K562 (cell line): ENCODE results near the gene MAD2L1BP. TPM values are rescaled to one million over a fixed set of nuclear protein-coding genes. Genes with fewer than 3 reads are reported as not detected.

ENCODE experiments used
- ASH1L ChIP-seq: fragments of 450-650 bp; IDR thresholded peaks from 2 replicates; pipeline ENCODE4 v1.6.1; 2018; ENCODE audit warnings: borderline replicate concordance, mild to moderate bottlenecking, low read depth; ENCODE audit not compliant: partially characterized antibody
- CEBPB ChIP-seq: fragments of 450-650 bp; IDR thresholded peaks from 2 replicates; pipeline ENCODE4 v1.6.1; 2016; ENCODE audit warnings: missing genetic modification characterization, missing compliant biosample characterization
- GATA2 ChIP-seq: sonication (generic); formaldehyde crosslinking; IDR thresholded peaks from 2 replicates; pipeline ENCODE4 v1.4.0; 2020; ENCODE audit warnings: mild to moderate bottlenecking, missing genetic modification reagents
- HDAC2 ChIP-seq: fragments of 450-650 bp; IDR thresholded peaks from 2 replicates; pipeline ENCODE4 v1.6.1; 2016; ENCODE audit warnings: mild to moderate bottlenecking
- HOMEZ ChIP-seq: fragments of 250-450 bp; sonication (Bioruptor Pico); IDR thresholded peaks from 2 replicates; pipeline ENCODE4 v1.4.0; 2020; ENCODE audit warnings: mild to moderate bottlenecking, moderate library complexity
- ID3 ChIP-seq, 2 experiments: fragments of 250-450 bp in 1 of 2; fragments of 450-650 bp in 1 of 2; sonication (Bioruptor Pico) in 1 of 2; IDR thresholded peaks; 2 replicates each; pipeline versions ENCODE4 v1.6.1 to v1.8.0; 2016 to 2021; ENCODE audit warnings: mild to moderate bottlenecking in 2 of 2, moderate library complexity in 2 of 2, missing compliant biosample characterization in 1 of 2, missing genetic modification characterization in 1 of 2
- POLR2B ChIP-seq: fragments of 450-650 bp; IDR thresholded peaks from 2 replicates; pipeline ENCODE4 v1.6.1; 2018; ENCODE audit warnings: low read depth; ENCODE audit not compliant: partially characterized antibody
- PRDM10 ChIP-seq: fragments of 450-650 bp; IDR thresholded peaks from 2 replicates; pipeline ENCODE4 v1.6.1; 2018; ENCODE audit not compliant: partially characterized antibody
- STAT6 ChIP-seq: sonication (generic); formaldehyde crosslinking; IDR thresholded peaks from 2 replicates; pipeline ENCODE4 v1.8.1; 2023; ENCODE audit warnings: mild to moderate bottlenecking, missing genetic modification reagents
- ZNF274 ChIP-seq: IDR thresholded peaks from 2 replicates; pipeline ENCODE4 v1.6.1; 2011; ENCODE audit warnings: low read depth, mild to moderate bottlenecking, low read length, moderate library complexity, borderline replicate concordance
- ZSCAN32 ChIP-seq: fragments of 450-650 bp; formaldehyde crosslinking; IDR thresholded peaks from 2 replicates; pipeline ENCODE4 v1.4.0; 2020; ENCODE audit warnings: mild to moderate bottlenecking, moderate library complexity
- polyA plus RNA-seq, 8 experiments: library from polyadenylated mRNA; depleted of rRNA in 4 of 8; stranded (reverse) in 5 of 8; unstranded in 3 of 8; fragments of >200 nt; fragmentation: Nextera tagmentation in 2 of 8; fragmentation: Illumina TruSeq in 1 of 8; extraction: Ambion mirVana in 2 of 8; extraction: Trizol in 1 of 8; gene quantifications; 2 replicates each; pipeline versions ENCODE4 v1.2.1 to v1.2.3, GENCODE V29; 2011 to 2014; ENCODE audit warnings: inconsistent platforms in 1 of 8, missing spikeins in 1 of 8
- total RNA-seq, 7 experiments: library from RNA; depleted of rRNA in 6 of 7; stranded (reverse); fragments of >200 nt in 6 of 7; fragmentation: Illumina TruSeq in 2 of 7; extraction: Trizol in 2 of 7; gene quantifications; 2 replicates each; pipeline versions ENCODE4 v1.2.1 to v1.2.3, GENCODE V29; 2011 to 2021; ENCODE audit warnings: low replicate concordance in 1 of 7
- TF ChIP-seq, protein P1 (sequence below): fragments of 450-650 bp; conservative IDR thresholded peaks from 2 replicates; pipeline ENCODE4 v1.6.1; 2016; ENCODE audit warnings: missing genetic modification characterization, low read depth, mild to moderate bottlenecking, missing compliant biosample characterization, moderate library complexity
- TF ChIP-seq, protein P2 (sequence below): sonication (generic); formaldehyde crosslinking; IDR thresholded peaks from 2 replicates; pipeline ENCODE4 v1.4.0; 2020; ENCODE audit warnings: mild to moderate bottlenecking, missing genetic modification reagents

Gene MAD2L1BP
- total and polyA plus RNA-seq, 9 of the 15 experiments (the other 6 are each of a cell fraction or from before 2014, with no cell fraction given), result 69.7 to 321 (median 111) TPM

DNA sequence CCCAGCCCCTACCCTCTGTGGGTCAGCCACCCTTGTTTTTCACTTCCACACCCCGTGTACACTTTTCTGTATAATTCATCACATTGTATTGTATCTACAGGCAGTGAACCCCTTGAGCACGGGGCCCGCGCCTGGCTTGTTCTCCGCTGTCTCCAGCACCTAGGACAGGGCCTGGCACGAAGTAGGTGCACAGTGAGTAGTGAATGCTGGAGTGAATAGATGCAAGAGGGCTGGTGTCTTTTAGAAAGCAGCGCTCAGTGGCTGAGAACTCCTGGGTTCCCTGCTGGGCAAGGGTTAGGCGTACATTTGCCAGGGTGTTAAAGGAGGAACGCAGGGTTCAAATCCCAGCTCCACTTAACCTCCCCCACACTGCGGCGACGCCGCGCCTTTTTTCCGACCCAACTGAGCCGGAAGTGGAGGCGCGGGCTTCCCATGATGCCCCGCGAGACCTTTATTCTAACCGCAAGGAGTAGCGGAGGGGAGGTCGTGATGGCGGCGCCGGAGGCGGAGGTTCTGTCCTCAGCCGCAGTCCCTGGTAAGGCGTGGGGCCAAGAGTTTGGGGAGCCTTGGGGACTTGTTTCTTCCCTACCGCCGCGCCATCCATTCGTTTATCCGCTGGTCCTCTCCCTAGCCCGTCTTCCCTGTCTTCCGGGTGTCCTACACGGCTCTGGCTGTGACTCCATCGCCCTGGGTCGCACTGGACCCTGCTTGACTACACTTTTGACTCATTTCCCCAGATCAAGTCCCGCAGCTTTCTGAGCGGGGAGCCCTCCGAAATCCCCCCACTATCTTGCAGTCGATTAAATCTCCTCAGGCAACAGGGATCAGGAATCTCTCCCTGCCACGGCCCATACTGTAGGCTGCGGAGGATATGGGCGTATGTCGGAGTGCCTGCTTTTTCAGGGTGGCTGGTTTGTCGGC lies at the start of gene MAD2L1BP (continued):
- peak; percentile 13; the same call in 1 of the 2 replicates for TF ChIP-seq STAT6 (CRISPR knock-in tag)
- TF ChIP-seq ZSCAN32, result no peak
- TF ChIP-seq HDAC2, result peak; percentile 98
- no peak for TF ChIP-seq CEBPB (tag)
- TF ChIP-seq ZNF274, result no peak
- TF ChIP-seq ID3 (CRISPR knock-in tag; IDR thresholded peaks at IDR 0.05), result 0 out of 2 replicates have a peak, but pooled peaks have one; percentile 50
- TF ChIP-seq ID3 (tag; IDR thresholded peaks at IDR 0.05), result peak; percentile 95
- peak; percentile 16; the same call in 1 of the 2 replicates for TF ChIP-seq GATA2 (CRISPR knock-in tag)
- TF ChIP-seq, protein P1, sequence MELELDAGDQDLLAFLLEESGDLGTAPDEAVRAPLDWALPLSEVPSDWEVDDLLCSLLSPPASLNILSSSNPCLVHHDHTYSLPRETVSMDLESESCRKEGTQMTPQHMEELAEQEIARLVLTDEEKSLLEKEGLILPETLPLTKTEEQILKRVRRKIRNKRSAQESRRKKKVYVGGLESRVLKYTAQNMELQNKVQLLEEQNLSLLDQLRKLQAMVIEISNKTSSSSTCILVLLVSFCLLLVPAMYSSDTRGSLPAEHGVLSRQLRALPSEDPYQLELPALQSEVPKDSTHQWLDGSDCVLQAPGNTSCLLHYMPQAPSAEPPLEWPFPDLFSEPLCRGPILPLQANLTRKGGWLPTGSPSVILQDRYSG (tag), result 0 out of 2 replicates have a peak, but pooled peaks have one; percentile 21
- TF ChIP-seq HOMEZ, result no peak
- TF ChIP-seq ASH1L, result peak; percentile 36
- TF ChIP-seq POLR2B, result peak; percentile 97
- TF ChIP-seq PRDM10, result peak; percentile 29
- TF ChIP-seq, protein P2, sequence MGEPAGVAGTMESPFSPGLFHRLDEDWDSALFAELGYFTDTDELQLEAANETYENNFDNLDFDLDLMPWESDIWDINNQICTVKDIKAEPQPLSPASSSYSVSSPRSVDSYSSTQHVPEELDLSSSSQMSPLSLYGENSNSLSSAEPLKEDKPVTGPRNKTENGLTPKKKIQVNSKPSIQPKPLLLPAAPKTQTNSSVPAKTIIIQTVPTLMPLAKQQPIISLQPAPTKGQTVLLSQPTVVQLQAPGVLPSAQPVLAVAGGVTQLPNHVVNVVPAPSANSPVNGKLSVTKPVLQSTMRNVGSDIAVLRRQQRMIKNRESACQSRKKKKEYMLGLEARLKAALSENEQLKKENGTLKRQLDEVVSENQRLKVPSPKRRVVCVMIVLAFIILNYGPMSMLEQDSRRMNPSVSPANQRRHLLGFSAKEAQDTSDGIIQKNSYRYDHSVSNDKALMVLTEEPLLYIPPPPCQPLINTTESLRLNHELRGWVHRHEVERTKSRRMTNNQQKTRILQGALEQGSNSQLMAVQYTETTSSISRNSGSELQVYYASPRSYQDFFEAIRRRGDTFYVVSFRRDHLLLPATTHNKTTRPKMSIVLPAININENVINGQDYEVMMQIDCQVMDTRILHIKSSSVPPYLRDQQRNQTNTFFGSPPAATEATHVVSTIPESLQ, result no peak
